Forelimb muscle (tissue), 1 donor: ENCODE data around the gene CNOT6L. TPM values are rescaled to one million over a fixed set of nuclear protein-coding genes. Genes with fewer than 3 reads are reported as not detected.

ENCODE experiments used
- DNase-seq: peaks from one replicate; pipeline ENCODE4 v3.0.0-alpha.2; 2013; ENCODE audit warnings: low read depth
- polyA plus RNA-seq: library from polyadenylated mRNA; unstranded; fragments of 120-200 nt; gene quantifications from one replicate; pipeline ENCODE4 v1.2.1, GENCODE V29; 2013; ENCODE audit not compliant: insufficient read length

The CNOT6L gene
- polyA plus RNA-seq, 1 donor: 32.3 TPM

DNA sequence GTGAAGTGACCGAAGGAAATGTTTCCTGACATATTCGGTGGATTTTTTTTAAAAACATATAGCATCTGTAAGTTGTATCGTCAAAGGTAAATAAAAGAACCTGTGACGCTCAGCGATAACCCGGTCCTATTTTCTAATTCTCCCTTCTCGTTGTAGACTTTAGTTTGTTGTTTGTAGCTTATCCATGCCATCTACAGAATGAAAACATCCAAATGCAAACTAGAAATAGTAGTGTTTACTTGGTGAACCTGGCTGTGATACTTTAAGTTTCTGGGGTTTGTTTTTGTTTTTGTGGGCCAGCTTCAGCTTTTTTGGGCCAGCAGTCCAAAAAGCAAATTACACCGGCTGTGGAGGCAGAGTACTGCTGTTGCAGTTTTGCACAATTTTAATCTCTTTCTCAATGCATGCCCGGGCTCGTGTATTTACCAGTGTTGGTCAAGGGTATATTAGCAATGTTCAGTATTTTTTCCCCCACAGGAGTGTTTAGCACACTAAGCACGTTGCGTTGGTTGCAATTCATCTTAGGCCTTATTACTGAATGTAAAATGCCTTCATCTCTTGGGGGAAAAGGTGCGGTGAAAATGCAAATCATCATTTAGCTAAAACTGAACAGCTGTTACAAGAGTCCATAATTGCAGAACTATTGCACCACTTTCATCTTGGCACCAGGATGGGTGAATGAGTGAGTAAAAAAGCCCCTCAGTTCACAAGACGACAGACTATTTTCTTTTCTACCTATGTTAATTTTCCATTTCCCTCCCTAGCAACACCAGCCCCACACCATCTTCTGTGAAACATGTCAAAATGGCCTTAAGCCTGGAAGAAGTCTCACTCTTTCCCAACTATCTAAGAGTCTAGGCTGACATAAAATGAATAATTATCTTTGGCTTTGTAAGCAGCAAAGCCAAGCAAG lies 1.7 kb upstream of the CNOT6L start:
- no peak for DNase-seq

DNA sequence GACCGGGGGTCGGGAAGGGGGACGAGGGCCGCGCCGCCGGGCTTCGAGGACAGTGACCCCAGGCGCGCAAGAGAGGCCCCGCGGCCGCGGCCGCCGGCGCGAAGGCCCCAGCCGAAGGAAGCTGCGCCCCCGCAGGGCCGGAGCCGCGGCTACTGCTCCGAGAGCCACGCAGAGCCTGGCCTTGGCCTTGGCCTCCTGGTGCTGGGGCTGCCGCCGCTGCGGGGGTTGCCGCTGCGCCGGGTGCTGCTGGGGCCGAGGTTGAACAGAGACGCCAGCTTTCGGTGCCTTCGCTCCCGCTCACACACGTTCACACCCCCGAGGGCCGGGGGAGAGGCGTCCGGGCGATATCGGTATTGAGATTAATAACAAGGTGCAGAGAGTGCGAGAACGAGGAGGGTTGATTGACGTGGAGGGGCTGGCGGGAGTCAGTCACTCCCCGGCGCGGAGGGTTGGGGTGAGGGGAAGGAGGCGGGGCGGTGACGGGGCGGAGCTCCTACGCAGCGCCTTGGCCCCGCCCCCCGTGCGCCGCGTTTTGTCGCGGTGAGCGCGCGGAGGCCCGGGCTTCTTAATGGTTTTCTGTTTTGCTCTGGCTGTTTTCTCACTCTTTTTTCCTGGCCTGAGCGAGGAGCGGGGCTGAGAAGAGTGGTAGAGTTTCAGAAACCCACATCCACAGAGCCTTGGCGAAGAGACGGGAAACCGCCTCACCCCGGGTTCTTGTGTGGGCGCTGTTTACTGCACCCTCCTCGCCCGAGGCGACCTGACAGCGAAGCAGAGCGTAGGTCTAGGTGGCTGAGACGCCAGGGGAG lies 878 bp upstream of the CNOT6L start:
- DNase-seq: no peak

DNA sequence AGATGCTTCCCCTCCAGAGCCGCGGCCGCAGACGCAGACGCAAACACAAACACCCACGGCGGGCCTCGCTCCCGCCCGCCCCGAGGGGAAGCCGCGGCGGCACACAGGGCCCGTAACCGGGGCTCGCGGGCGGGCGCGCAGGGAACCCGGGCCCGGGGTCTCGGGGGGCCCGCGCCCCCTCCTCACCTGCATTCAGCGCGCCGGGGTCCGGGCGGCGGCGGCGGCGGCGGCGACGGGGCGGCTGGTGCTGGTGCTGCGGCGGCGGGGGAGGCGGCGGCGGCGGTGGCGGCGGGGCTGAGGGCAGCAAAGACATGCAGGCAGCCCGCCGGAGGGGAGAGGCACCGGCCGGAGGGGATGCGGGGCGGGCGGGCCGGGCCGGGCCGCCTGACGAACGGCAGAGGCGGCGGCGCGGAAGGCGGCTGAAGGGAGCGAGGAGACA lies 255 bp upstream of the CNOT6L start:
- no peak for DNase-seq

DNA sequence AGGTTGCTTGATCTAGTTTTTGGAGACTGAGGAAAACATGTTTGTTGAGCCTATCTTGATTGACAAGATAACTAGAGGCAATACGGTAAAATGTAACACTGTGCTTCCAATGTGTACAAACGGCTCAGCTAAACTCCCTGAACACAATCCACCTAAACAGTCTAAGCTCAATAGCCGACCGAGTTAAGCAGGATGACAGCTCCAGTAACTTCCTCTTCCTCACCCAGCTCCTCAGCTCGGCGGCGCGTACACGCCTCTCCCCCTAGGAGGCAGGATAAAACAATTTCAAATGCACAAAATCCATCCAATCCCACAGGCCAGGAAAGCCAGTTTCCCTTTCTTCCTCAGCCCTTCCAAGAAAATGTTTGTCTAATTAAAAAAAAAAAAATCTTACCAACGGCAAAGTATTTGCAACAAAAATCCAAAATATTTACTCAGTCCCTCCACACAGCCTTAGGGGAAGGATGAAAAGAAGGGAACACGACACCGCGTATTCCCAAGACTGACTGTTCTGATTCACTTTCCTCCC lies 1.0 kb downstream of the CNOT6L start:
- DNase-seq: no peak

DNA sequence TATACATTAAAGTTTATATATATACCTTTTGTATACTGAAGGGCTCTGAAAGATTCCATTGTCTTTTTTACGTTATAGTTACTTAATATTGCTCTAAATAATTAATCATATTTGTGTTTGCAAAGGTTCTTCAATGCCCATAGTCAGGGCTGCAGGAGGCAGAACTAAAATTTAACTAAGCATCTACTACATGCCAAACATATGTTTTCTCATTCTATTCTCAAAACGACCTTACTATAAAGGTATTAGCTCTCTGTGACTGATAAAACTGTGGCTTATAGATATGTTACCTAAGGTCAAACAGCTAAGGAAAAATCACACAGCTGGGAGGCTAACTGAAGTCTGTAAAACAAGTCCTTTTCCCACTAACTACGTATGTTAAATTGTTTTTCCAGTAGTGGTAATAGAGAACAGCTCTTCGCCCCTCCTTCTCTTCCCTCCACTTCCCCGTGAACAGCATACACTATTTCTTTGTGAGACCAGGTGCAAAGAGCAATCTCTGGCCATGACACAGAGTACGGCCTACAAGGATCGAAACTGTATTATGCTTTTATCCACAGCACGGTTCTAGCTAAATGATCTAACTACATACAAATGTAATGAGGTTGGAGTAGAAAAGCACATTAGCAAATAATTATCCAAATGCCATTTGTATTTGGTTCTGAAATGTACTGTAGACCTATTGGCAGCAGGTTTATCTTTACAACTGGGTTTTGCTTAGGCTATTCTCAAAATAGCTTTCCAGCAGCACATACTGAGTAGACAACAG lies 1.7 kb downstream of the CNOT6L start:
- no peak for DNase-seq

DNA sequence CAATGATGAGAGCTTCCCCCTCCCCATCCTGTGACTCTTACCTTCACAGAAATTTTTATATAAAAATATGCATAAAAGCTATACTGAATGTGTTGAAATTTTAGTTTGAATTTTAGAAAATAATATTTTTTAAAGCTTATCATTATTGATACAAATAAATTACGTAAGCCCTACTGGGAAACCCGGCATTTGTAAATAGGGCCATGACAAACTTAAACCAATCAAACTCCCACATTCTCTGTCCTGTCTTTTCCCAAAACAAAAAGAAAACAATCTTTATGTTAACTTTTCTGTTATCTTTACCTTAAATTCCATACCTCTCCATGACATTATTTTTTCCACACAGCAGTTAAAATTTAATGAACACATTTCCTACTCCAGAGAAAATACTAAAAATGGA lies 2.6 kb downstream of the CNOT6L start:
- DNase-seq: no peak

DNA sequence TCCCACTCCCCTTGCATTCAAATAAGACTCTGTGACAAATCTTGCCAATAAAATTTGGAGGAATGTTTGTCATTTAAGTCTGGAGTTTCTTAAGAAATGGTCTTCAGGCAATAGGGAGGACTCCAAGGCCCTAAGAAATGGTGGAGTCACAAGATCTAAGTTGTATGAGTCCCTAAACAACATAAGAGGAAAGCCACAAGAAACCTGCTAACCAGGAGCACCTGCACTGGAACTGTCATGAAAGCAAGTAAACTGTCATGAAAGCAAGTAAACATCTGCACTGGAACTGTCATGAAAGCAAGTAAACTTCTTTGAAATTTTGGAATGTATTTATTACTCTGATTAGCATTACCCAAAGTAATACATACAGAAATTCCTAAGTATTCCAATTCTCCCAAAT lies 3.5 kb downstream of the CNOT6L start:
- DNase-seq: no peak

DNA sequence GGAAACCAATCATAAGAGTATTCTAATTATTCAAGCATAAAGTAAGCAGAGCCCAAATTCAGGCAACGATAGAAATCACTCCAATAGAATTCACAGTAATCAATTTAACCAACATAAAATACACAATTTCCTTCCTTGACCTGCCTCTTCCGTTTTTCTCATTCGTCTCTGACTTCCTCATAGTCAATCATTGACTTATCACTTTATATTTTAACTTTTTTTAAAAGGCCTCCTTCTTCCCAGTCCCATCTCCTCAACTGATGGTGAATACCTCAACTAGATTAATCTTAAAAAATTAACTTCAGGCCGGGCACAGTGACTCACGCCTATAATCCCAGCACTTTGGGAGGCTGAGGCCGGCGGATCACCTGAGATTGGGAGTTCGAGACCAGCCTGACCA lies 13.3 kb downstream of the CNOT6L start:
- no peak for DNase-seq

DNA sequence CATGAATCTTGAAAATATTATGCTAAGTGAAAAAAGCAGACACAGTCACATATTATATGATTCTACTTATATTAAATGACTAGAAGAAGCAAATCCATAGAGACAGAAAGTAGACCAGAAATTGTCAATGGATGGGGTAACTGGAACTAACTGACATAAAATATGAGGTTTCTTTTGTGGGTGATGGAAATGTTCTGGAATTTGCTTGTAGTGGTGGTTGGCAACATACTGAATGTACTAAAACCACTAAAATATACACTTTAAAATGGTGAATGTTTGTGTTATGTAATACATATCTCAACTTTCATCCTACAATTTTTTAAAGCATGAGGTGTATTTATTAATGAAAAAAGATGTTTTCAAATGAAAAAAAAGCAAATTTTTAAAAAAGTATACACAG lies 14.7 kb downstream of the CNOT6L start:
- no peak for DNase-seq

DNA sequence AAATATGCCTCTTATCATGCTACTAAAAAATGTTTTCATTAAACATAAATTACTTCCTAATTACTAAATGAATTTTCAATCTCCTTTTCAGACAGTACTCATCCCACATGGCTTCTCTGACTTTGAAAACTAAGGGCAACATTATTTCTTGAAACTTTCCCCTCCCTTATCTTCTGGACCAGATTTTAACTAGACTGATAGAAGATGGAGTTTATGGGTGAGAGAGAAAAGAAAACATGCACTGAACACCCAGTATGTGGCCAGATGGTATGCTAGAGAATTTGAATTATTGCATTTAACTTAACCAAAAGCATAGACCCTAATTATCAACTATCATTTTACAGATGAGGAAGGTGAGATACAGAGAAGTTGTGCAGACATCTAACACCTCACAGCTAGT lies 16.8 kb downstream of the CNOT6L start:
- no peak for DNase-seq

DNA sequence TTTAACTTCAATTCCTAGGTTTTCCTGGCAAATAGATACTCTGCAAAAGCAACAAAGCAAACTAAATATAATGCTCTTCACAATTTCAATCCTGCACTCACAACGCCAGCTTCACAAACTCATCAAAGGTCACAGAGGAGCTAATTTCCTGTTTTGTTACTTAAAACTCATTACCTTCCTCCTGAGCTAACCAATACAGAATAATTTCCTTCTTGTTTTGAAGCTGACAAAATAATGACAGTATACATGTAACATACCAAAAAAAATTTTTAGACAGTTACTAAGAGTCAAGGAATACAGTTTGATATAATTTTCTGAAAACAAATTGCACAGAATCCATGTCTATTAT lies 17.9 kb downstream of the CNOT6L start:
- DNase-seq: no peak

DNA sequence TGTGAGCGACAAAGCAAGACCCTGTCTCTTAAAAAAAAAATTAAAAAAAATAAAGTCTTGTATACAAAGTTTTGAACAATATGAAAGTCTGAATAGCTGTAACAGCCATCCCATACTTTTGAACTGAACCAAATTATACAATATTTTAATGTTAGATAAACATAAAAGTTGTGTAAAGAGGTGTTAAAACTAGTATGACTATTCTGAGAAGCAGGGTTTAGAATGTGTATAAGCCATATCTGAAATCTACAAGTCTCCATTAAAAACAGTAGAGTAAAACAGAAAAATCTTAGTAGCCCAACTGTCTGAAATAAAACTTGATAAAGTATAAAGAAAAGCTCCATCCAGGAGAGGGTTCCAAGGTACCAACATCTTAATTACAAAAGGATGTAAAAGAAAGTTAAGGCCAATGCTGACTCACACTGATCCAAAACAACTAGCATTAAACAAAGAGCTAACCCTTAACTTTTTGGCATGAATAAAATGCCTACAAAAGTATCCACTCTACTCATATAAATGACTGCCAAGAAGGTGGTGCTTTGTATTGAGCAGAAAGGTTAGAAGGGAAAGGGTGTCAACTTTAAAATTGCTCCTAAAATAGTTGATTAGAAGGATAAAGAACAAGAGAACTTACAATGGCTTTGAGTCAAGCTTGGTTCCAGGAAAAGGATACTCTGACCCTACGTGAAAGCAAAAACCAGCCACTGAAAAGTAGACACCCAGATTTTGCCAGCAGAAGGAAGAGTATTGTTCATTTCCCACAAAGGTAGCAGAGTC lies 18.5 kb downstream of the CNOT6L start:
- no peak for DNase-seq

DNA sequence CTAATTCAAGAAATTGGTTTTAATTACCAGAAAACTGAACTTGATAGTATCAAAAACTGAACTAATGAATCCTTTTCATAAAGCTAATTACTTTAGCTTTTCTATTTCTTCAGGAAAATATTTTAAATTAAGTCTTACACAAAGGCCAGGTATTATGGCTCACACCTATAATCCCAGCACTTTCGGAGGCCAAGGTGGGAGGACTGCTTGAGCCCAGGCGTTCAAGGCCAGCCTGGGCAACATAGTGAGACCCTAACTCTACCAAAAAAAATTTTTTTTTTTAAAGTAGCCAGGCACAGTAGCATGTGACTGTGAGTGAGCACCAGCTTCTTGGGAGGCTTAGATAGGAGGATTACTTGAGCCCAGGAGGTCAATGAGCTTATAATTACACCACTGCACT lies 19.1 kb downstream of the CNOT6L start:
- DNase-seq: no peak

DNA sequence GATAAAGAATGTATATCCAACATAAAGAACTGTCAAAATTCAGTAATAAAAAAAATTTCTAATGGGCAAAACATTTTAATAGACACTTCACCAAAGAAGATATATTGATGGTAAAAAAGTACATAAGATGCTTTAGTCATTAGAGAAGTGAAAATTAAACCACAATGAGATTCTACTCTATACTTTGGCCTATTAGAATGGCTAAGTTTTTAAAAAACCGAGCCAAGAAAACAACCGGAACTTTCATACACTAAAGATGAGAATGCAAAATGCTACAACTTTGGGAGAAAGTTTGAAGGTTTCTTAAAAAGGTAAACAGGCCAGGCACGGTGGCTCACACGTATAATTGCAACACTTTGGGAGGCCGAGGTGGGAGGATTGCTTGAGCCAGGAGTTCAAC lies 20.8 kb downstream of the CNOT6L start:
- no peak for DNase-seq

DNA sequence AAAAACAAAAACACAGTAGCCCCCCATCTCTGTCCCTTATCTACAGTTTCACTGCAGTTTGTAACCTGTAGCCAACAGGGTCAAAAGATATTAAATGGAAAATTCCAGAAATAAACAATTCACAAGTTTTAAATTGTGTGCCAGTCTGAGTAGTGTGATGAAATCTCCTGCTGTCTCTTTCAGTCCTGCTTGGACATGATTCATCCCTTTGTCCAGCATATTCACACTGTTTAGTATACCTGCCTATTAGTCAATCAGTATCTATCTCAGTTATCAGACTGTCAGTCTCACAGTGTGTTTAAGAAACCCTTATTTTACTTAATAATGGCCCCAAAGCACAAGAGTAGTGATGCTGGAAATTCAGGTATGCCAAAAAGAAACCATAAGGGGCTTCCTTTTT lies 21.9 kb downstream of the CNOT6L start:
- no peak for DNase-seq

DNA sequence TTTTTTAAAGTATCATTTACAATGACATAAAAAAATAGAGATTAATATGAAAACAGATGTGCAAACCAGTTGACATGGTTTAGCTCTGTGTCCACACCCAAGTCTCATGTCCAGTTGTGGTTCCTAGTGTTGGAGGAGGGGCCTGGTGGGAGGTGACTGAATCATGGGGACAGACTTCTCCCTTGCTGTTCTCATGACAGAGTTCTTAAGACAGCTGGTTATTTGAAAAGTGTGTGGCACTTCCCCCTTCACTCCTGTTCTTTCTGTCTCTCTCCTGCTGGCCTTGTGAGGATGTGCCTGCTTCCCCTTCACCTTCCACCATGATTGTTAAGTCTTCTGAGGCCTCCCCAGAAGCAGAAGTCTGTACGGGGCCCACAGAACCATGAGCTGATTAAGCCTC lies 23.8 kb downstream of the CNOT6L start:
- DNase-seq: no peak

DNA sequence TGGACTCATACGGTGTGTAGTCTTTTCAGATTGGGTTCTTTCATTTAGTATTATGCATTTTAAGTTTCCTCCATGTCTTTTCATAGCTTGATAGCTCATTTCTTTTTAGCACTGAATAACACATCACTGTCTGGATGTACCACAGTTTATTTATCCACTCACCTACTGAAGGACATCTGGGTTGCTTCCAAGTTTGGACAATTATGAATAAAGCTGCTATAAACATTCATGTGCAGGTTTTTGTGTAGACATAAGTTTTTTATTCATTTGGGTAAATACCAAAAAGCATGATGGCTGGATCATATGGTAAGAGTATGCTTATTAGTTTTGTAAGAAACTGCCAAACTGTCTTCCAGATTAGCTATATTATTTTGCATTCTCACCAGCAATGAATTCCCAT lies 29.0 kb downstream of the CNOT6L start:
- DNase-seq: no peak

DNA sequence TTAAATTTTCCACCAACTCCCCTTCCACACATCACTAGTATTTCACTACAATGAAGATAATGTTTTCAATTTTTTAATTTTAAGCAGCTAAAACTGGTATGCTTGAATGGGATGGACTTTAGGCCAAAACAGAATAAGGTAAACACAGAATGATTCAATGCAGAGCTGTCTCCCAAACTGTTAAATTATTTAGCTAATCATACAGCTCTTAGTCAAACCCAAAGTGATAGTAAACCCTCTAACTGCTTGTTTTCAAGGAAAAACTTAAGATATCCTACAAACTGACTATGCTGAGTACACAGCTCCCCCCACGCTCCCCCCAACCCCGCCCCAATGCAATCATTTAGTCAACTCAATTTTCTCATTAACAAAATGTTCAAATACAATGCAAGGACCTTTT lies 30.2 kb downstream of the CNOT6L start:
- DNase-seq: no peak

DNA sequence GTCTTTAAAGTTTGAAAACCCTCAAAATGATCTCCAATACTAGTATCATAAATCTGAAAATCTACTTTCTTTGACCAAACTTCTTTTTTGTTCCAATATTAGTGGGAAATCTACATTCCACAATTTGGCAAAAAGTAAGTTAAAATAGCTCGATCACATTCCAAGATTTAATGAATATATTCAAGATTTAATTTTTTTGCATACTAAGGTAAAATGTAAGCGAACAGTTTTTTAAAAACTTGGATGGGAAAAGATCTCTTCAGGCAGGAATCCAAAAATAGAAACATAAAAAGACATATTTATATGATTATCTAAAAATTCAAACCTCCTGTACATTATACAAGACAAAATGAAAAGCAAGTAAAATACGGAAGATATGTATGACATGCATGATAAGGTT lies 31.2 kb downstream of the CNOT6L start:
- no peak for DNase-seq

DNA sequence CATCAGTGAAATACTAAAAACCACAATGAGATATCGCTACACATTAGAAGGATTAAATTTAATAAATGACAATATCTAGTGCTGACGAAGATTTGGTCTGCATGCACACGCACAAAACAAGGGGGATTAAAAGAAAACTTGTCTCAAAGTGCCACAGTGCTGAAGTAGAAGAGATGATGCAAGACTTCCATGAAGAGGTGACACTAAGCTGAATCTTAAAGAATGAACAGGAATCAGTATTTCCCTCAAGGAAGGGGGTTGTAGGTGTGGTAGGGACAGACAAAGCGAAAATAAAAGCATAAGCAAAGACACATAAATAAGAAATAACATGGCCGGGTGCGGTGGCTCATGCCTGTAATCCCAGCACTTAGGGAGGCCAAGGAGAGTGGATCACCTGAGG lies 33.5 kb downstream of the CNOT6L start:
- DNase-seq: no peak

DNA sequence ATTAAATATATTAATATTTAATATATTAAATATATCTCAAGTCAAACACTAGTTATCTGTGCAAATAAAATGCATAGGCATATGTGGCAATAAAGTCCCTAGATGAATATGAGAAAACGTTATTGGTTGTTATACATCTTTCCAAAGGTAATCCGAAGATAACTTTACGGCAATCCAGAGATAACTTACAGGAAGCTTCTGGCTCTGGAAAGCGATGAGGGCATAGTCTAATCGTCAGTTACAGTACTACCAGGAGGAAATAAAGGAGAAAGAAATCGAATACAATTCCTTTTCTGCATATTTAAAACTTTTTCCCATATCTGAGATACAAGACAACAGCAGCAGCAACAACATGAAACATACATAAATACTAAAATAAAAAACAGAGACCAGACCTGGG lies 35.3 kb downstream of the CNOT6L start:
- no peak for DNase-seq
